Activated CD8-positive, alpha-beta T cell treated with anti-CD3 and anti-CD28 coated beads for 36 hours (primary cell): ENCODE data around the gene KIAA1614. TPM values are rescaled to one million over a fixed set of nuclear protein-coding genes. Genes with fewer than 3 reads are reported as not detected.
A peak's percentile ranks its signal among the peaks of the same experiment; 100 is the strongest.

Experiments
- ATAC-seq: fragments of 200-7000 bp; cut with Tn5 transposase; one replicate; pipeline ENCODE4 v1.10.0; 2021; ENCODE audit warnings: mild to moderate bottlenecking, moderate library complexity
- CTCF ChIA-PET: fragments of 350-600 bp; sonication (Branson Sonifier 250); formaldehyde crosslinking; loops from one replicate; lab custom pipeline; 2021; ENCODE audit warnings: antibody characterized with exemption; lab: Charles Lee
- POLR2A ChIA-PET: fragments of 350-600 bp; sonication (Branson Sonifier 250); formaldehyde crosslinking; loops from one replicate; lab custom pipeline; 2021; ENCODE audit warnings: antibody characterized with exemption; lab: Charles Lee
- DNase-seq: peaks from one replicate; pipeline ENCODE4 v3.0.0-alpha.2; 2020
- H3K27ac Mint-ChIP-seq: one replicate; pipeline ENCODE4 v1.8.0; 2021; ENCODE audit warnings: mild to moderate bottlenecking, mixed read lengths
- H3K27me3 Mint-ChIP-seq: one replicate; pipeline ENCODE4 v1.8.0; 2021; ENCODE audit warnings: mixed read lengths
- H3K36me3 Mint-ChIP-seq: one replicate; pipeline ENCODE4 v1.8.0; 2021; ENCODE audit warnings: low read depth, mixed read lengths
- H3K4me1 Mint-ChIP-seq: one replicate; pipeline ENCODE4 v1.8.0; 2021; ENCODE audit warnings: low read depth, mixed read lengths
- H3K4me3 Mint-ChIP-seq: one replicate; pipeline ENCODE4 v1.8.0; 2021; ENCODE audit warnings: mild to moderate bottlenecking, moderate library complexity, mixed read lengths
- H3K9me3 Mint-ChIP-seq: one replicate; pipeline ENCODE4 v1.8.0; 2021; ENCODE audit warnings: mixed read lengths
- intact Hi-C: fragments of 100-400 bp; cut with micrococcal nuclease; formaldehyde crosslinking; loops from one replicate; pipeline ENCODE4 v1.10.0; 2022
- total RNA-seq, 2 experiments: library from RNA; stranded (reverse); gene quantifications; one replicate each; pipeline ENCODE4 v1.2.3, GENCODE V29; 2021
- TF ChIP-seq, protein P1 (sequence below): fragments of 200-600 bp; IDR thresholded peaks from one replicate; pipeline ENCODE4 v1.8.0; 2022; ENCODE audit warnings: antibody characterized with exemption, mild to moderate bottlenecking

KIAA1614 gene
- total RNA-seq, 2 experiments from 2014 or later, result 0.18 TPM; not detected in 1

DNA sequence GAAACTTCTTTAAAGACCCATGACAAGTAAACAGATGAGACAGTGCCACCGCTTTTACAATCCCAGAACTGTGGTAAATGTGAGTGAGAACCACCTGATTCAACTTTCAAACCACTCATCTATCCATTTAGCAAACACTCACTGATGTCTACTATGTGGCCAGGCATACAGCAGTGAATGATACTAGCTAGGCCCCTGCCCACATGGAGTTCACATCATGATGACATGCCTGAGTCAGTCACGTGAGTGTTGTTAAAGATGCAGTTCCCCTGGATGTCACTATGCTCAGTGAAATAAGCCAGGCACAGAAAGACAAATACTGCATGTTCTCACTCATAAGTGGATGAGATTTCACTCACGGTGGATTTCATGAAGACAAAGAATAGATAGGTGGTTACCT, 81.6 kb downstream of the KIAA1614 start:
- CTCF ChIA-PET, result no interaction called here
- intact Hi-C loops, result no loop called here
- ATAC-seq, result peak; percentile 78
- POLR2A ChIA-PET, result no interaction called here
- H3K27ac Mint-ChIP-seq, result no peak overlapping the region
- peak; percentile 29 for DNase-seq
- H3K27me3 Mint-ChIP-seq, result no peaks in the 10 kb centered on the region
- H3K9me3 Mint-ChIP-seq, result no peaks in the 10 kb centered on the region
- TF ChIP-seq, protein P1, sequence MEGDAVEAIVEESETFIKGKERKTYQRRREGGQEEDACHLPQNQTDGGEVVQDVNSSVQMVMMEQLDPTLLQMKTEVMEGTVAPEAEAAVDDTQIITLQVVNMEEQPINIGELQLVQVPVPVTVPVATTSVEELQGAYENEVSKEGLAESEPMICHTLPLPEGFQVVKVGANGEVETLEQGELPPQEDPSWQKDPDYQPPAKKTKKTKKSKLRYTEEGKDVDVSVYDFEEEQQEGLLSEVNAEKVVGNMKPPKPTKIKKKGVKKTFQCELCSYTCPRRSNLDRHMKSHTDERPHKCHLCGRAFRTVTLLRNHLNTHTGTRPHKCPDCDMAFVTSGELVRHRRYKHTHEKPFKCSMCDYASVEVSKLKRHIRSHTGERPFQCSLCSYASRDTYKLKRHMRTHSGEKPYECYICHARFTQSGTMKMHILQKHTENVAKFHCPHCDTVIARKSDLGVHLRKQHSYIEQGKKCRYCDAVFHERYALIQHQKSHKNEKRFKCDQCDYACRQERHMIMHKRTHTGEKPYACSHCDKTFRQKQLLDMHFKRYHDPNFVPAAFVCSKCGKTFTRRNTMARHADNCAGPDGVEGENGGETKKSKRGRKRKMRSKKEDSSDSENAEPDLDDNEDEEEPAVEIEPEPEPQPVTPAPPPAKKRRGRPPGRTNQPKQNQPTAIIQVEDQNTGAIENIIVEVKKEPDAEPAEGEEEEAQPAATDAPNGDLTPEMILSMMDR, result no peak
- H3K4me1 Mint-ChIP-seq, result peaks cover 6% of the 10 kb centered on the region
- H3K4me3 Mint-ChIP-seq, result no peak overlapping the region
- H3K36me3 Mint-ChIP-seq, result peaks cover 43% of the 10 kb centered on the region

DNA sequence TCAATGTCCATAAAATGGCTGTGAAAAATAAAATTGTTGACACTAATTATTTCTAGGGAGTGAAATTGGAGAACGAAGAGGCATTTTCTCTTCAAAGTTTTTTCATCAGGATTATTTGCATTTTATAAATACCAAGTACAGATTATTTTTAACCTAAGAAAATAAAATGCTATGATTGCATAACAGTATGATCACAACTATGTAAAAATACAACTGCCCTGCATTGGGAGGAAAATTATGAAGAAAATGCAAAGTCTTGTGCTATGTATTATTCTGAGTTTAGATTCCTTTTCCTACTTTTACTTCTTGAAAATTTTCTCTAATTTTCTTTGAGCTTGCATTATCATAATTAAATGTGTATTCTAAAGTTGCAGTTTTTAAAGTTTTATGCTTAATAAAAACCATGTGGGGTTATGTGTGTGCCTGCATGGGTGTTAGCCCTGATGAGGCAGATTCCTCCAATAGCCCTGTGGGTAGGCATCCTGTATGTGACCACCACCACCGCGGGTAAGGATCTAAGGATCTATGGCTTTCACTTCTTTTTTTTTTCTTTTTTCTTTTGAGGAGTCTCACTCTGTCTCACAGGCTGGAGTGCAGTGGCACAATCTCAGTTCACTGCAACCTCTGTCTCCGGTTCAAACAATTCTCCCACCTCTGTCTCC, 85.3 kb downstream of the KIAA1614 start:
- ATAC-seq, result no peak
- POLR2A ChIA-PET, result no interaction called here
- H3K36me3 Mint-ChIP-seq, result peaks cover 42% of the 10 kb centered on the region

More for the DNA sequence above, 85.3 kb downstream of the KIAA1614 start:
- no peak overlapping the region for H3K4me3 Mint-ChIP-seq
- no peak for DNase-seq
- TF ChIP-seq, protein P1, result no peak
- no peak overlapping the region for H3K27ac Mint-ChIP-seq
- peaks cover 6% of the 10 kb centered on the region for H3K4me1 Mint-ChIP-seq
- intact Hi-C loops, result no loop called here
- no peaks in the 10 kb centered on the region for H3K9me3 Mint-ChIP-seq
- CTCF ChIA-PET, result interaction anchor here (1.0 to 1.5 kb wide), 2 partner anchors 40 to 171 kb away, joined by 3 read pairs; no protein-coding TSS in a partner anchor
- H3K27me3 Mint-ChIP-seq, result no peaks in the 10 kb centered on the region

Other genes with a start within 250 kb of the KIAA1614 start
- 10 to 100 TPM; 23.1 to 24.7 TPM for gene STX6, start 110.0 kb downstream of the KIAA1614 start, total RNA-seq
- 10 to 100 TPM; 15.7 to 16.7 TPM for gene MR1, start 121.1 kb downstream of the KIAA1614 start, total RNA-seq
- 10 to 100 TPM; 39.8 to 41.3 TPM for gene IER5, start 175.8 kb downstream of the KIAA1614 start, total RNA-seq